Testis (tissue), 3 donors: Measurements from ENCODE around the gene VWA5B1. TPM values are rescaled to one million over a fixed set of nuclear protein-coding genes. Genes with fewer than 3 reads are reported as not detected.

Experiments
- DNase-seq: peaks from one replicate; pipeline ENCODE4 v3.0.0-alpha.2; 2019
- H3K27ac ChIP-seq, 2 donors: fragments of 200-600 bp; sonication (generic); one replicate each; pipeline ENCODE4 v1.5.1; 2019
- H3K27me3 ChIP-seq: fragments of 200-600 bp; sonication (generic); one replicate; pipeline ENCODE4 v1.5.1; 2019
- H3K36me3 ChIP-seq: fragments of 200-600 bp; sonication (generic); one replicate; pipeline ENCODE4 v1.5.1; 2017; ENCODE audit warnings: low read depth; ENCODE audit errors: missing control alignments
- H3K4me1 ChIP-seq: fragments of 200-600 bp; sonication (generic); one replicate; pipeline ENCODE4 v1.5.1; 2019
- H3K4me3 ChIP-seq, 2 donors: fragments of 200-600 bp; sonication (generic); one replicate each; pipeline ENCODE4 v1.5.1; 2017 to 2019
- H3K9me3 ChIP-seq: fragments of 200-600 bp; sonication (generic); one replicate; pipeline ENCODE4 v1.5.1; 2017
- CTCF ChIP-seq, 3 experiments: fragments of 450-650 bp in 2 of 3; fragments of 200-600 bp in 1 of 3; sonication (generic) in 1 of 3; IDR thresholded peaks; one replicate each; pipeline ENCODE4 v1.5.1; 2016 to 2019; ENCODE audit warnings: antibody characterized with exemption in 3 of 3, mild to moderate bottlenecking in 2 of 3, moderate library complexity in 1 of 3
- POLR2A ChIP-seq: fragments of 450-650 bp; IDR thresholded peaks from one replicate; pipeline ENCODE4 v1.6.1; 2017; ENCODE audit warnings: antibody characterized with exemption, mild to moderate bottlenecking, moderate library complexity
- WGBS, 2 donors: methylation state at CpG; one replicate each; pipeline ENCODE4 v1.1.5; 2018; 5-methylcytosine and 5-hydroxymethylcytosine counted together
- intact Hi-C: fragments of 100-400 bp; cut with DNase I; formaldehyde crosslinking; loops from one replicate; pipeline ENCODE4 v1.15.1; 2023; ENCODE audit warnings: low total_unique reads
- polyA plus RNA-seq: library from polyadenylated mRNA; stranded (reverse); fragments of 350-450 nt; fragmentation: Illumina TruSeq; extraction: RNeasy Lipid Tissue Mini Kit (QIAGEN cat#74804); gene quantifications from one replicate; pipeline ENCODE4 v1.2.3, GENCODE V29; 2014; ENCODE audit warnings: low read depth, low replicate concordance; ENCODE audit not compliant: insufficient read depth
- total RNA-seq, 2 donors: library from RNA; depleted of rRNA; stranded (reverse); fragments of >200 nt; gene quantifications; one replicate each; pipeline ENCODE4 v1.2.3, GENCODE V29; 2016

VWA5B1 gene
- total and polyA plus RNA-seq, 3 donors from 2014 or later: 13.1 to 23.0 (median 16.2) TPM

- intact Hi-C loops: no loop called here
Observed at GRCh38 chr1:20380616-20381035, 90.0 kb downstream of the VWA5B1 start.

DNA sequence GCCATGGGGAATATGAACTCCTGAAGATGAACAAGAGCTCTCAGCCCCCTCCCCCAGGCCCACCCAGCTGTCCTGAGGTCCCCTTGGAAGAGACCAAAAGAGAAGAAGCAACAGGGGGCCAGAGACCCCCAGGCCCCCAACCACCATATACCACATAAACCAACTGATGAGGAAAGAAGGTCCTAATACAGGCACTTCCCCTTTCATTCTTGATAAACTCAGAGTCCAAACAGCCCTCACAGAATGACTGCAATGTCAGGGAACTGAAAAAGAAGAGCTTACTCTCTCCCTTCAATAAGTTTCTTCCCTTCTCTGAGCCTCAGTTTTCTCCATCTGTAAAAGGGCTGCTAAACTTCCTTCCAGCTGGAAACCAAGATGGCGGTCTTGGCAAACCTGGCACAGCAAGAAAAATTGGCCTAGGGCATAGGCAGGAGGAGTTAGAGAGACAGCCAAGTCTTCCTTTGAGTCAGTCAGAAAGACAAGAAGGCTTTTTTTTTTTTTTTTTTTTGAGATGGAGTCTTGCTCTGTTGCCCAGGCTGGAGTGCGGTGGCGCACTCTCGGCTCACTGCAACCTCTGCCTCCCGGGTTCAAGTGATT is 90.5 kb downstream of the VWA5B1 start:
- TF ChIP-seq CTCF (IDR thresholded peaks at IDR 0.05) (no peak), POLR2A (no peak)
- Histone ChIP-seq H3K27me3 (no peaks in the 10 kb centered on the region), H3K4me3 (no peak overlapping the region), H3K27ac (no peak overlapping the region), H3K36me3 (no peaks in the 10 kb centered on the region), H3K4me1 (no peaks in the 10 kb centered on the region), H3K9me3 (no peaks in the 10 kb centered on the region)
- no peak for DNase-seq
- WGBS, 2 donors: 86 to 98% methylated on average over 5 of the region's 5 CpGs
- intact Hi-C loops: no loop called here

More at GRCh38 chr1:20380616-20381035, 90.0 kb downstream of the VWA5B1 start:
- Histone ChIP-seq H3K27ac (no peak overlapping the region), H3K36me3 (no peaks in the 10 kb centered on the region), H3K27me3 (no peaks in the 10 kb centered on the region), H3K4me1 (no peaks in the 10 kb centered on the region), H3K4me3 (no peak overlapping the region), H3K9me3 (no peaks in the 10 kb centered on the region)
- 59 to 60% methylated on average over 11 of the region's 11 CpGs for WGBS, 2 donors
- TF ChIP-seq POLR2A: no peak
- no peak for TF ChIP-seq CTCF (IDR thresholded peaks at IDR 0.05)
- peak; percentile 45 for DNase-seq

DNA sequence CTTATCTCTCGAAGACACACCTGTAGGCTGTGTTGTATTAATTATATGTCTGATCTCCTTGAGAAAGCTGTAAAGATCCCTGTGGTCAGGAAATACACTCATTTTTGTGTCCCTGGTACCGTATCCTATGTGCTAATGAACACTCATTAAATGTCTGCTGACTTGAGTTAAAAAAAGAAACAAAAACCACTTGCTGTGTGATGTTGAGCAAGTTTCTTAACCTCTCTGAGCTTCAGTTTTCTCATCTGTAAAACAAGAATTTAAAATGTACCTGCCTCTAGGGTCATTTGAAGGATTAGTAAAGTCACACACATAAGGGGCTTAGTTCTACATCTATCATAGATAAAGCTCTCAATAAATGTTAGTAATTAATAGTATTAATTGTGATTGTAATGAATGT is 91.3 kb downstream of the VWA5B1 start:
- no peaks in the 10 kb centered on the region for H3K4me1 ChIP-seq
- no peaks in the 10 kb centered on the region for H3K27me3 ChIP-seq
- no peaks in the 10 kb centered on the region for H3K36me3 ChIP-seq
- no peaks in the 10 kb centered on the region for H3K9me3 ChIP-seq
- no peak overlapping the region for H3K4me3 ChIP-seq
- H3K27ac ChIP-seq: no peak overlapping the region
- intact Hi-C loops: no loop called here
- DNase-seq: no peak
- no peak for TF ChIP-seq POLR2A
- TF ChIP-seq CTCF (IDR thresholded peaks at IDR 0.05): no peak
- 84 to 95% methylated on average over 2 of the region's 2 CpGs for whole genome bisulfite sequencing, 2 donors

DNA sequence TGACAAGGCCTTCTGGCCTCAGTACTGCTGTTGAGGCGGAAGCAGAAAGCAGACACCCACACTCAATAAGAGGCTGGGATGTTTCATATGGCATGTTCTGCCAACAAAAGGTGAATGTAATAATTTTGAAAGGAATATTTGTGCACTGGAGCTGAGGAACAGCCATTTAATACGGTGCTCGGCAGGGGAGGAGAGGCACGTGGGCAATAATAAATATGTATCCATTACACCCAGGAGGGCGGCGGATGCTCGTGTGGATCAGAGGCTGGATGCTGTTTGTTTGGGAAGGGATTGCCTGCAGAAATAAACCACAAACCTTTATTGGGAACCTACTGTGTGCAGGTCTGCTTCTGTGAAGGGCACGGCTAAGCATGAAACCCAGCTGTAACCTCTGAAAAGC is 92.0 kb downstream of the VWA5B1 start:
- intact Hi-C loops: no loop called here
- Histone ChIP-seq H3K4me1 (no peaks in the 10 kb centered on the region), H3K4me3 (no peak overlapping the region), H3K9me3 (no peaks in the 10 kb centered on the region), H3K27ac (no peak overlapping the region), H3K36me3 (no peaks in the 10 kb centered on the region), H3K27me3 (no peaks in the 10 kb centered on the region)
- no peak for DNase-seq
- 79 to 90% methylated on average over 8 of the region's 8 CpGs for WGBS, 2 donors
- TF ChIP-seq CTCF (IDR thresholded peaks at IDR 0.05) (no peak), POLR2A (no peak)

DNA sequence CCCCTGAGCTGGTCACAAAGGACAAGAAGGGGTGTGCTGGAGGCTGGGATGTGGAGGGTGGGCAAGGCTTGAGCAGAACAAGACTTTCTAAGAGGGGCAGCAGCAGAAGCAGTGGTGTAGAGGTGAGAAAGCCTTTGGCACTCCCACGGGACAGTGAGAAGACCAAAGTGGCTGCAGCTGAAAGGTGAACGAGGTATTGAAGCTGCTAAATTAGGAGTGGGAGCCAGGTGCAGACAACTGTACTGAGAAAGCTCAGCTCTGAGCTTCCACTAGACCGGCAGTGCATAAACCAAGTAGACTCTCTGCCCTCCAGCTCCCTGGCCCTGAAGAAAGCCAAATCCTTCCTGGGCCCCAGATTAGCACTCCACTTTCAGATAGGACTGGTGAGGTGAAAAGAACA is 93.0 kb downstream of the VWA5B1 start:
- no peaks in the 10 kb centered on the region for H3K36me3 ChIP-seq

More for the DNA sequence above, 93.0 kb downstream of the VWA5B1 start:
- DNase-seq: no peak
- Histone ChIP-seq H3K4me1 (no peaks in the 10 kb centered on the region), H3K27ac (no peak overlapping the region), H3K9me3 (no peaks in the 10 kb centered on the region), H3K27me3 (no peaks in the 10 kb centered on the region), H3K4me3 (no peak overlapping the region)
- WGBS, 2 donors: 59 to 62% methylated on average over 3 of the region's 3 CpGs
- intact Hi-C loops: no loop called here
- TF ChIP-seq POLR2A: no peak
- TF ChIP-seq CTCF (IDR thresholded peaks at IDR 0.05): no peak
